Mesendoderm (in vitro differentiated cells): ENCODE data around the gene CARF.
"Not testable (repeated sequence)": the region's sequence is repeated elsewhere in the genome, so short reads cannot be mapped to it uniquely, and the experiment has no call there.

ENCODE experiments used
- DNase-seq: peaks from one replicate; pipeline ENCODE4 v3.0.0; 2013
- H2AK5ac ChIP-seq: 2 replicates; pipeline ENCODE4 v1.6.1; 2013; ENCODE audit warnings: low read length, inconsistent platforms
- H2BK120ac ChIP-seq: 2 replicates; pipeline ENCODE4 v1.6.1; 2013; ENCODE audit warnings: low read depth, mild to moderate bottlenecking, low read length, moderate library complexity, mixed read lengths
- H2BK15ac ChIP-seq: replicated peaks from 2 replicates; pipeline ENCODE4 v1.6.1; 2013; ENCODE audit warnings: low read depth, mild to moderate bottlenecking, moderate library complexity
- H2BK5ac ChIP-seq: 2 replicates; pipeline ENCODE4 v1.6.1; 2013; ENCODE audit warnings: low read length, inconsistent platforms
- H3K18ac ChIP-seq: 2 replicates; pipeline ENCODE4 v1.6.1; 2013; ENCODE audit warnings: mild to moderate bottlenecking, low read length, mixed read lengths
- H3K23ac ChIP-seq: one replicate; pipeline ENCODE4 v1.6.1; 2013; ENCODE audit warnings: low read length
- H3K27ac ChIP-seq: 2 replicates; pipeline ENCODE4 v1.5.1; 2013; ENCODE audit warnings: low read depth, mild to moderate bottlenecking, inconsistent platforms, low read length, moderate library complexity
- H3K27me3 ChIP-seq: 2 replicates; pipeline ENCODE4 v1.6.1; 2013; ENCODE audit warnings: low read length, control low read depth, mild to moderate bottlenecking, inconsistent platforms; ENCODE audit not compliant: insufficient read depth, poor library complexity
- H3K36me3 ChIP-seq: 2 replicates; pipeline ENCODE4 v1.6.1; 2013; ENCODE audit warnings: low read length, inconsistent platforms; ENCODE audit not compliant: control insufficient read depth, insufficient read depth
- H3K4ac ChIP-seq: one replicate; pipeline ENCODE4 v1.6.1; 2013; ENCODE audit warnings: low read depth, mild to moderate bottlenecking, low read length, moderate library complexity
- H3K4me1 ChIP-seq: 2 replicates; pipeline ENCODE4 v1.6.1; 2013; ENCODE audit warnings: low read depth, low read length, inconsistent platforms; ENCODE audit not compliant: control insufficient read depth
- H3K4me2 ChIP-seq: 2 replicates; pipeline ENCODE4 v1.6.1; 2013; ENCODE audit warnings: low read length
- H3K4me3 ChIP-seq: 2 replicates; pipeline ENCODE4 v1.5.1; 2013; ENCODE audit warnings: mild to moderate bottlenecking, low read length
- H3K56ac ChIP-seq: one replicate; pipeline ENCODE4 v1.6.1; 2013; ENCODE audit warnings: low read length
- H3K79me1 ChIP-seq: 2 replicates; pipeline ENCODE4 v1.6.1; 2013; ENCODE audit warnings: low read length, inconsistent platforms
- H3K79me2 ChIP-seq: 2 replicates; pipeline ENCODE4 v1.6.1; 2013; ENCODE audit warnings: mild to moderate bottlenecking, low read length; ENCODE audit not compliant: control insufficient read depth, insufficient read depth
- H3K9ac ChIP-seq: 2 replicates; pipeline ENCODE4 v1.6.1; 2013; ENCODE audit warnings: low read length, inconsistent platforms
- H4K5ac ChIP-seq: one replicate; pipeline ENCODE4 v1.6.1; 2013; ENCODE audit warnings: low read length
- H4K8ac ChIP-seq: one replicate; pipeline ENCODE4 v1.6.1; 2013; ENCODE audit warnings: low read depth, mild to moderate bottlenecking, control low read depth, low read length, moderate library complexity
- WGBS: extraction: QIAGEN DNeasy Blood & Tissue Kit; methylation state at CpG from one replicate; pipeline ENCODE4 v1.1.7; 2013; ENCODE audit warnings: low lambda C conversion rate, missing lambda C conversion rate; ENCODE audit not compliant: insufficient coverage; ENCODE audit errors: extremely low coverage; 5-methylcytosine and 5-hydroxymethylcytosine counted together

The CARF gene

DNA sequence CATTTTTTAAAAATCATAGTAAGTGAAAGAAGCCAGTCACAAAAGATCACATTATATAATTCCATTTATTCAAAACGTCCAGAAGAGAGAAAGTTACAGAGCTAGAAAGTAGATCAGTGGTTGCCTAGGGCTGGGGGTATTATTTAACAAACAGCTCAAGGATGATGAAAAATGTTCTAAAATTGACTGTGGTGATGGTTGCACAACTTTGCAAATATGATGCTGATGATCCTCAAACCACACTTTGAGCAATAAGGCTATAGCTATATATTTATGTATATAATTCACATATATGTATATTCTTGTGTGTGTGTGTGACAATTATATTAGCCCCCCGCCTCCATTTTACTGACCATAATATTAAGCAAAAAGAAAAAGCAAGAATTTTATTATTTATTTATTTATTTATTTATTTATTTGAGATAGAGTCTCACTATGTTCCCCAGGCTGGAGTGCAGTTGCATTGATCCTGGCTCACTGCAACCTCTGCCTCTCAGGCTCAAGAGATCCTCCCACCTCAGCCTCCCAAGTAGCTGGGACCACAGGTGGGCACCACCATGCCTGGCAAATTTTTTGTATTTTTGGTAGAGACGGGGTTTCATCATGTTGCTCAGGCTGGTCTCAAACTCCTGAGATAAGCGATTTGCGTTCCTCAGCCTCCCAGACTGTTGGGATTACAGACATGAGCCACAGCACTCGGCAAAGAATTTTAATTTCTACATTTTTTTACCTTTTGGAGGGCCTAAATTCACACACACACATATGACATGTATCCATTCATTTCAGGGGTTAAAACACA lies 2.5 kb upstream of the CARF start:
- Histone ChIP-seq H3K27me3 (no peaks in the 10 kb centered on the region), H2AK5ac (no peak overlapping the region), H3K18ac (no peak overlapping the region), H3K4me1 (no peaks in the 10 kb centered on the region), H2BK15ac (no peak overlapping the region), H3K4ac (no peak overlapping the region), H4K8ac (no peak overlapping the region), H2BK5ac (no peak overlapping the region), H4K5ac (no peak overlapping the region), H3K36me3 (no peaks in the 10 kb centered on the region), H3K79me2 (peaks cover 36% of the 10 kb centered on the region), H3K23ac (no peak overlapping the region), H3K27ac (no peak overlapping the region), H3K4me2 (no peak overlapping the region), H3K9ac (no peak overlapping the region), H3K4me3 (no peak overlapping the region), H3K56ac (no peak overlapping the region), H3K79me1 (no peaks in the 10 kb centered on the region), H2BK120ac (no peak overlapping the region)
- WGBS = no CpG with 5 or more reads among the region's 6 CpGs
- no peak for DNase-seq

DNA sequence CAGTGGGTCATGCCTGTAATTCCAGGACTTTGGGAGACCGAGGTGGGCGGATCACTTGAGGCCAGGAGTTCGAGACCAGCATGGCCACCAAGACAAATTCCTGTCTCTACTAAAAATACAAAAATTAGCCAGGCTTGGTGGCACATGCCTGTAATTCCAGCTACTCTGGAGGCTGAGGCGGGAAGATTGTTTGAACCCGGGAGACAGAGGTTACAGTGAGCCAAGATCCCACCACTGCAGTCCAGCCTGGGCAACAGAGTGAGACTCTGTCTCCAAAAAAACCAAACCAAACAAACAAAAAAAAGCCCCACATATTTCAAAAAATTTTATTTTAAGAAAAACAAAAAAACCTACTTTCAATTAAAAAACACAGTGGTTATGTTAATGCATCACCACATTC lies 1.8 kb upstream of the CARF start:
- H4K5ac ChIP-seq, H3K23ac ChIP-seq, H2BK5ac ChIP-seq, H3K4me3 ChIP-seq, H3K9ac ChIP-seq, H4K8ac ChIP-seq, H3K27ac ChIP-seq, H3K4ac ChIP-seq, H2AK5ac ChIP-seq, H3K18ac ChIP-seq, H3K27me3 ChIP-seq, DNase-seq, H3K36me3 ChIP-seq, H3K4me1 ChIP-seq, H2BK120ac ChIP-seq, H2BK15ac ChIP-seq, H3K79me1 ChIP-seq, H3K56ac ChIP-seq, H3K4me2 ChIP-seq: not testable (repeated sequence)
- no CpG with 5 or more reads among the region's 5 CpGs for WGBS
- peaks cover 36% of the 10 kb centered on the region for H3K79me2 ChIP-seq

DNA sequence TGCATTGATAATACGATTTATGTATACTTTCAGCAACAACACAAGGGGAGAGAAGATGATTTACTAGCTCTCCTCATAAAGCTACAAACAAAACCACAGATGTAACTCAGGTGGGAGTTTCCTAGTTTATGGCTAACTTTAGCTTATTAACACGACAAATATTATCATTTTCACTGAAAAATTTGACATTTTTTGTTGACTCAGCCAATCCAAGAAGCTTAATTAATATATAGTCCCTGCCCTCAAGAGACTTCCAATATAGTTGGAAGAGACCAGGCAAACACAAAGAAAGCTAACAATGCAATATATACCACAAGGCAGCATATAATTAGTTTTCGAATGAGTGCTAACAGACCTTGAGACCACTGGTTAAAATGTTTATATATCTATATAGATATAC lies 1.4 kb upstream of the CARF start:
- Histone ChIP-seq H2BK120ac (no peak overlapping the region), H3K27ac (no peak overlapping the region), H3K4ac (no peak overlapping the region), H2BK15ac (no peak overlapping the region), H3K23ac (no peak overlapping the region), H3K4me1 (no peaks in the 10 kb centered on the region), H3K56ac (peak overlapping the region; percentile 65), H3K4me3 (peak overlapping the region; percentile 41), H3K36me3 (no peaks in the 10 kb centered on the region), H3K79me2 (peaks cover 36% of the 10 kb centered on the region), H3K18ac (no peak overlapping the region), H3K4me2 (peak overlapping the region; percentile 15), H3K79me1 (no peaks in the 10 kb centered on the region), H3K27me3 (no peaks in the 10 kb centered on the region), H3K9ac (peak overlapping the region; percentile 60), H2AK5ac (no peak overlapping the region), H4K5ac (no peak overlapping the region), H4K8ac (no peak overlapping the region), H2BK5ac (no peak overlapping the region)
- WGBS = no CpG with 5 or more reads among the region's 3 CpGs
- DNase-seq = no peak

DNA sequence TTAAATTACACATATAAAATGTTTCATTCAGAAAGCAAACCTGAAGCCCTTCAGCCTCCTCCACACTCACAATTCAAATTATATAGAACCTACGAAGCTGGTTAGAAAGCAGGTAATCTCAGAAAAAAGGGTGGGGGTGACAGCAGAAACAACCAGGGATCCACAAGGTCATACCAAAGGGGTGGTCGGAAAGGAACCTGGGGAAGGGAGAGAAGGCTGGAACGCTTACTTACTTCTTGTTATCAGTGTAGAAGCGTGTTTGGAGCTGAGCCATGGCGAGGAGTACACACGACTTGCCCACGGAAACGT lies 918 bp upstream of the CARF start:
- H2BK120ac ChIP-seq = no peak overlapping the region
- no peaks in the 10 kb centered on the region for H3K79me1 ChIP-seq
- no peak overlapping the region for H4K8ac ChIP-seq
- H3K23ac ChIP-seq = no peak overlapping the region
- no peak overlapping the region for H2BK15ac ChIP-seq
- no peak overlapping the region for H3K27ac ChIP-seq
- H3K9ac ChIP-seq = peak overlapping the region; percentile 77
- H3K18ac ChIP-seq = no peak overlapping the region
- no peaks in the 10 kb centered on the region for H3K27me3 ChIP-seq
- H3K56ac ChIP-seq = peak overlapping the region; percentile 84
- H2BK5ac ChIP-seq = no peak overlapping the region
- peak overlapping the region; percentile 17 for H3K4ac ChIP-seq
- no peak overlapping the region for H2AK5ac ChIP-seq
- no peaks in the 10 kb centered on the region for H3K4me1 ChIP-seq
- peak overlapping the region; percentile 8 for H3K4me2 ChIP-seq
- no peak for DNase-seq
- WGBS = no CpG with 5 or more reads among the region's 8 CpGs
- no peaks in the 10 kb centered on the region for H3K36me3 ChIP-seq
- no peak overlapping the region for H4K5ac ChIP-seq
- H3K4me3 ChIP-seq = peak overlapping the region; percentile 59
- H3K79me2 ChIP-seq = peaks cover 36% of the 10 kb centered on the region

DNA sequence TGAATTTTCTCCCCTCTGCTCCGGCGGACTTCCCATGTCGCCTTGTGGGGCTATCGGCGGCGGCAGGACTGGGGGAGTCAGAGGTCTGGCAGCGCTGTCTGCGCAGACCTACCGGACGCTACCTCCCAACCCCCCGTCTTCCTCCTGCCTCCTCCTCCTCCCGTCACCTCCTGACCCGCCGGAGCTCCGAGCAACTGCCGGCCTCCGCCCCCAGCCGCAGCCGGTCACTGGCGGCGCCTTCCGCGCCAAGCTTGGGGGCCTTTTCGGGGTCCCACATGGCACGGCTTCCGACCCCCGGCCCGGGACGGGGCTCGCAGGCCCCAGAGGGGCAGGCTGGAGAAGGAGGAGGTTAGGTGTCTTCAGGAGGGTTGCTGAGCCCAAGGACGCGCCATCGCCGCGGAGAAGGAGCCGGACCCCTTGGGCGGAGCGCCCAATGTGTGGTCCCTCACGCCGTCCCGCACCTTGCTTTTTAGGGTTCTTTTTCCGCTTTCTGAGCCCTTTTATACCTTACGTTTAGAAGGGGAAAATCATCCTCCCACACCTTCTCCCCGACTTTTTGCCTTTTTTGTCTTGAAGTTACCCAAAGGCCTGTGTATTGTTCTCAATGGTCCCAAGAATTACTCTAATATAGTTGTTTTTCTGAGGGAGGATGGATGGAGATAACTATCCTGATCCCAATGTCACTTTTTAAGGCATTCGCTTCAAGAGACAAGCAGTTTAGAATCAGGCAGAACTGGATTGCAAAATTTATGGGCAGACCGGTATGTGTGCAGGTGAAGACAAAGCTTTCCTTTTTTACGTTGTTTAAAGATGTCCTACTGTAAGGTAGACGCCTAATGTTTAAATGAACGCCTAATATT lies 497 bp downstream of the CARF start:
- H3K27me3 ChIP-seq, H3K18ac ChIP-seq, H4K8ac ChIP-seq, H4K5ac ChIP-seq, H2BK15ac ChIP-seq, H2BK120ac ChIP-seq, H3K4me1 ChIP-seq, H3K36me3 ChIP-seq, DNase-seq, H3K79me1 ChIP-seq, H3K27ac ChIP-seq, H2AK5ac ChIP-seq, H2BK5ac ChIP-seq, H3K4ac ChIP-seq, H3K23ac ChIP-seq: not testable (repeated sequence)
- H3K4me3 ChIP-seq = peak overlapping the region; percentile 28
- peak overlapping the region; percentile 49 for H3K56ac ChIP-seq
- peak overlapping the region; percentile 46 for H3K4me2 ChIP-seq
- peaks cover 33% of the 10 kb centered on the region for H3K79me2 ChIP-seq
- peak overlapping the region; percentile 77 for H3K9ac ChIP-seq
- WGBS = no CpG with 5 or more reads among the region's 49 CpGs
